ENCODE results near the gene RTF1. TPM values are rescaled to one million over a fixed set of nuclear protein-coding genes. Genes with fewer than 3 reads are reported as not detected.
"Not testable (repeated sequence)": the region's sequence is repeated elsewhere in the genome, so short reads cannot be mapped to it uniquely, and the experiment has no call there.

RTF1 gene
- polyA plus RNA-seq, 3 donors: 11.2 to 19.1 (median 15.0) TPM

GRCh38 chr15:41424809-41425208, 7.9 kb downstream of the RTF1 start:
- H3K9me3 ChIP-seq (replicated peaks in 1 of 2; ENCODE audit: control insufficient read depth in 1 of 2, insufficient read depth in 1 of 2, low read length in 2 of 2): no peaks in the 10 kb centered on the region
- WGBS (ENCODE audit: insufficient coverage): 95% methylated on average over 14 of the region's 14 CpGs
- H3K27me3 ChIP-seq (ENCODE audit: control insufficient read depth in 2 of 2, insufficient read depth in 2 of 2, low read length in 2 of 2): no peaks in the 10 kb centered on the region
- DNase-seq: no peak
- no peak overlapping the region for H3K4me3 Mint-ChIP-seq
- no peaks in the 10 kb centered on the region for H3K9me3 Mint-ChIP-seq
- H3K9ac ChIP-seq (ENCODE audit: insufficient read depth, low read length, poor library complexity, severe bottlenecking): no peak overlapping the region
- H2AFZ ChIP-seq (ENCODE audit: insufficient read depth, low read depth, low read length, poor library complexity, severe bottlenecking): no peak overlapping the region
- TF ChIP-seq, protein P1, sequence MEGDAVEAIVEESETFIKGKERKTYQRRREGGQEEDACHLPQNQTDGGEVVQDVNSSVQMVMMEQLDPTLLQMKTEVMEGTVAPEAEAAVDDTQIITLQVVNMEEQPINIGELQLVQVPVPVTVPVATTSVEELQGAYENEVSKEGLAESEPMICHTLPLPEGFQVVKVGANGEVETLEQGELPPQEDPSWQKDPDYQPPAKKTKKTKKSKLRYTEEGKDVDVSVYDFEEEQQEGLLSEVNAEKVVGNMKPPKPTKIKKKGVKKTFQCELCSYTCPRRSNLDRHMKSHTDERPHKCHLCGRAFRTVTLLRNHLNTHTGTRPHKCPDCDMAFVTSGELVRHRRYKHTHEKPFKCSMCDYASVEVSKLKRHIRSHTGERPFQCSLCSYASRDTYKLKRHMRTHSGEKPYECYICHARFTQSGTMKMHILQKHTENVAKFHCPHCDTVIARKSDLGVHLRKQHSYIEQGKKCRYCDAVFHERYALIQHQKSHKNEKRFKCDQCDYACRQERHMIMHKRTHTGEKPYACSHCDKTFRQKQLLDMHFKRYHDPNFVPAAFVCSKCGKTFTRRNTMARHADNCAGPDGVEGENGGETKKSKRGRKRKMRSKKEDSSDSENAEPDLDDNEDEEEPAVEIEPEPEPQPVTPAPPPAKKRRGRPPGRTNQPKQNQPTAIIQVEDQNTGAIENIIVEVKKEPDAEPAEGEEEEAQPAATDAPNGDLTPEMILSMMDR (IDR thresholded peaks at IDR 0.05): no peak
- no peak overlapping the region for H3K27ac ChIP-seq (ENCODE audit: low read depth in 1 of 2, low read length in 2 of 2)
- peaks cover 0 to 6% of the 10 kb centered on the region in 2 donors for H3K4me1 ChIP-seq (ENCODE audit: control insufficient read depth in 1 of 2, insufficient read depth in 2 of 2, low read length in 2 of 2)
- H3K27ac Mint-ChIP-seq: peak overlapping the region in 1 of 7 donors; percentile 58
- no peak overlapping the region for H3K4me3 ChIP-seq (replicated peaks in 1 of 3; ENCODE audit: low read depth in 2 of 3, low read length in 3 of 3)
- H3K36me3 ChIP-seq (replicated peaks in 1 of 2; ENCODE audit: control insufficient read depth in 1 of 2, insufficient read depth in 2 of 2, low read length in 2 of 2): no peaks in the 10 kb centered on the region
- H4K20me1 ChIP-seq (ENCODE audit: insufficient read depth, low read length): peaks cover 72% of the 10 kb centered on the region
- intact Hi-C loops (cut with micrococcal nuclease): no loop called here
- peaks cover 88% of the 10 kb centered on the region for H3K79me2 ChIP-seq (ENCODE audit: insufficient read depth, low read length)
- H3K36me3 Mint-ChIP-seq: peaks cover 0 to 2% of the 10 kb centered on the region in 2 donors
- H3K27me3 Mint-ChIP-seq (ENCODE audit: low read depth in 3 of 3): peaks cover 0 to 2% (median 0%) of the 10 kb centered on the region in 3 donors
- H3K4me2 ChIP-seq (replicated peaks; ENCODE audit: extremely low read depth, low read length, poor library complexity, severe bottlenecking): no peak overlapping the region
- peaks cover 19% of the 10 kb centered on the region for H3K4me1 Mint-ChIP-seq

DNA sequence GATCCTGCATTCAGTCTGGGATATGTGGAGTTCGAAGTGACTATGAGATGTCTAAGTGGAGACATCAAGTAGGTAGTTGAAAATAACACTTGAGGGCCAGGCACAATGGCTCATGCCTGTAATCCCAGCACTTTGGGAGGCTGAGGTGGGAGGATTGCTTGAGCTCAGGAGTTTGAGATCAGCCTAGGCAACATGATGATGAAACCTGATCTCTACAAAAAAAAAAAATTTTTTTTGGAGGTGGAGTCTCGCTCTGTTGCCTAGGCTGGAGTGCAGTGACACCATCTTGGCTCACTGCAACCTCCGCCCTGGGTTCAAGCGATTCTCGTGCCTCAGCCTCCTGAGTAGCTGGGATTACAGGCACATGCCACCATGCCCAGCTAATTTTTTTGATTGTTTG, 9.0 kb downstream of the RTF1 start:
- H3K4me1 Mint-ChIP-seq: peaks cover 17% of the 10 kb centered on the region
- intact Hi-C loops (cut with micrococcal nuclease); H3K27ac ChIP-seq (ENCODE audit: low read depth in 1 of 2, low read length in 2 of 2); H3K4me2 ChIP-seq (replicated peaks; ENCODE audit: extremely low read depth, low read length, poor library complexity, severe bottlenecking); H3K36me3 Mint-ChIP-seq; H3K4me3 ChIP-seq (replicated peaks in 1 of 3; ENCODE audit: low read depth in 2 of 3, low read length in 3 of 3); H3K9ac ChIP-seq (ENCODE audit: insufficient read depth, low read length, poor library complexity, severe bottlenecking); DNase-seq; H3K9me3 Mint-ChIP-seq; H3K4me1 ChIP-seq (ENCODE audit: control insufficient read depth in 1 of 2, insufficient read depth in 2 of 2, low read length in 2 of 2); H3K27me3 ChIP-seq (ENCODE audit: control insufficient read depth in 2 of 2, insufficient read depth in 2 of 2, low read length in 2 of 2); H3K4me3 Mint-ChIP-seq; H3K9me3 ChIP-seq (replicated peaks in 1 of 2; ENCODE audit: control insufficient read depth in 1 of 2, insufficient read depth in 1 of 2, low read length in 2 of 2); H2AFZ ChIP-seq (ENCODE audit: insufficient read depth, low read depth, low read length, poor library complexity, severe bottlenecking); H3K27me3 Mint-ChIP-seq (ENCODE audit: low read depth in 3 of 3); H3K36me3 ChIP-seq (replicated peaks in 1 of 2; ENCODE audit: control insufficient read depth in 1 of 2, insufficient read depth in 2 of 2, low read length in 2 of 2): not testable (repeated sequence)
- H3K27ac Mint-ChIP-seq: peak overlapping the region in 1 of 7 donors; percentile 59
- H3K79me2 ChIP-seq (ENCODE audit: insufficient read depth, low read length): peaks cover 87% of the 10 kb centered on the region
- H4K20me1 ChIP-seq (ENCODE audit: insufficient read depth, low read length): peaks cover 67% of the 10 kb centered on the region
- WGBS (ENCODE audit: insufficient coverage): 98% methylated on average over 5 of the region's 5 CpGs

All from CD14-positive monocyte (primary cell).